AG04449 (cell line): ENCODE results near the gene HCN2.

ENCODE experiments used
- CTCF ChIA-PET: fragments of 350-600 bp; formaldehyde crosslinking; extraction: SDS; loops from one replicate; lab custom pipeline; 2021; ENCODE audit warnings: antibody characterized with exemption; lab: Yijun Ruan, JAX
- POLR2A ChIA-PET: fragments of 400-600, 350-600 bp; formaldehyde crosslinking; extraction: SDS; loops from one replicate; lab custom pipeline; 2020; ENCODE audit warnings: antibody characterized with exemption, inconsistent platforms; lab: Yijun Ruan, JAX
- DNase-seq: peaks from one replicate; pipeline ENCODE4 v3.0.0-alpha.2; 2010; ENCODE audit warnings: low read depth, low spot score
- H3K4me3 ChIP-seq: 2 replicates; pipeline ENCODE4 v1.5.1; 2011; ENCODE audit warnings: low read depth, mild to moderate bottlenecking, control low read depth, low read length
- TF ChIP-seq, protein P1 (sequence below): IDR thresholded peaks from one replicate; pipeline ENCODE4 v1.5.1; 2011; ENCODE audit warnings: mild to moderate bottlenecking, moderate library complexity, low read length, control low read depth, inconsistent platforms; ENCODE audit not compliant: insufficient read depth; ENCODE audit errors: missing control alignments

The HCN2 gene

DNA sequence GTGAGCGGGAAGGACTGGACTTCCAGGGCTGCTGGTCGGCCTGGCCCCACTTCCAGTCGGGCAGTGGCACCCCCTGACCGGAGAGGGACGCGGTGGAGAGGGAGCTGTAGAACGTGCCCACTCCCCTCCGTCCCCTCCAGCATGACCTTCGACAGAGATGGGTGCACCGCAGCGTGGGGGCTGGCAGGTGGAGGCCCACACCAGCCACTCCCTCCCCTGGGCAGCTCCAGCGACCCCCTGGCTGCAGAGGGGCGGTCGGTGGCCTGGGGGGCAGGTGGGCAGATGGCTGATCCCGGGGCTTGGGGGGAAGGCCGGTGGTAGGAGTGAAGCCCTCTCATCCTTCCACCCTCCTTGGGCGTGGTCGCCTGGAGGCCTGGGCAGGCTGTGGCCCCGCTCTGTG is 2.4 kb downstream of the HCN2 start:
- ChIA-PET CTCF (no interaction called here), POLR2A (no interaction called here)
- TF ChIP-seq, protein P1, sequence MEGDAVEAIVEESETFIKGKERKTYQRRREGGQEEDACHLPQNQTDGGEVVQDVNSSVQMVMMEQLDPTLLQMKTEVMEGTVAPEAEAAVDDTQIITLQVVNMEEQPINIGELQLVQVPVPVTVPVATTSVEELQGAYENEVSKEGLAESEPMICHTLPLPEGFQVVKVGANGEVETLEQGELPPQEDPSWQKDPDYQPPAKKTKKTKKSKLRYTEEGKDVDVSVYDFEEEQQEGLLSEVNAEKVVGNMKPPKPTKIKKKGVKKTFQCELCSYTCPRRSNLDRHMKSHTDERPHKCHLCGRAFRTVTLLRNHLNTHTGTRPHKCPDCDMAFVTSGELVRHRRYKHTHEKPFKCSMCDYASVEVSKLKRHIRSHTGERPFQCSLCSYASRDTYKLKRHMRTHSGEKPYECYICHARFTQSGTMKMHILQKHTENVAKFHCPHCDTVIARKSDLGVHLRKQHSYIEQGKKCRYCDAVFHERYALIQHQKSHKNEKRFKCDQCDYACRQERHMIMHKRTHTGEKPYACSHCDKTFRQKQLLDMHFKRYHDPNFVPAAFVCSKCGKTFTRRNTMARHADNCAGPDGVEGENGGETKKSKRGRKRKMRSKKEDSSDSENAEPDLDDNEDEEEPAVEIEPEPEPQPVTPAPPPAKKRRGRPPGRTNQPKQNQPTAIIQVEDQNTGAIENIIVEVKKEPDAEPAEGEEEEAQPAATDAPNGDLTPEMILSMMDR: no peak
- DNase-seq: no peak
- no peak overlapping the region for H3K4me3 ChIP-seq

- CTCF ChIA-PET: interaction anchor here (1.5 kb wide), 1 partner anchor 9 kb away, joined by 3 read pairs; no protein-coding TSS in a partner anchor
- DNase-seq: no peak
Observed at GRCh38 chr19:593055-593454, 3.4 kb downstream of the HCN2 start.

GRCh38 chr19:593505-593904 is 3.8 kb downstream of the HCN2 start:
- H3K4me3 ChIP-seq: no peak overlapping the region
- CTCF ChIA-PET: interaction anchor here (1.5 kb wide), 1 partner anchor 9 kb away, joined by 3 read pairs; no protein-coding TSS in a partner anchor
- no peak for DNase-seq
- POLR2A ChIA-PET: no interaction called here
- TF ChIP-seq, protein P1: no peak

More at GRCh38 chr19:593055-593454, 3.4 kb downstream of the HCN2 start:
- POLR2A ChIA-PET: no interaction called here
- no peak overlapping the region for H3K4me3 ChIP-seq
- TF ChIP-seq, protein P1: no peak

- CTCF ChIA-PET: interaction anchor here (0.7 kb wide), 1 partner anchor 10 kb away, joined by 3 read pairs; no protein-coding TSS in a partner anchor
- DNase-seq: no peak
- POLR2A ChIA-PET: no interaction called here
- no peak overlapping the region for H3K4me3 ChIP-seq
- TF ChIP-seq, protein P1: no peak
Observed at GRCh38 chr19:594265-594870, 4.7 kb downstream of the HCN2 start.

GRCh38 chr19:595326-596262 is 5.9 kb downstream of the HCN2 start:
- no peak for DNase-seq
- POLR2A ChIA-PET: no interaction called here
- CTCF ChIA-PET: no interaction called here

More at GRCh38 chr19:595326-596262, 5.9 kb downstream of the HCN2 start:
- TF ChIP-seq, protein P1: no peak
- H3K4me3 ChIP-seq: no peak overlapping the region
